ENCODE data around the gene SRGAP3. TPM values are rescaled to one million over a fixed set of nuclear protein-coding genes. Genes with fewer than 3 reads are reported as not detected.
A peak's percentile ranks its signal among the peaks of the same experiment; 100 is the strongest.

SRGAP3 gene
- total and polyA plus RNA-seq, 4 donors: 1.2 to 32.8 (median 7.3) TPM

GRCh38 chr3:9253327-9253726 is 3.9 kb upstream of the SRGAP3 start:
- Histone ChIP-seq H3K27me3 (ENCODE audit: control insufficient read depth in 3 of 3, insufficient read depth in 3 of 3, low read length in 2 of 3) (no peaks in the 10 kb centered on the region), H3K9me3 (ENCODE audit: control insufficient read depth in 4 of 4, insufficient read depth in 3 of 4, low read length in 3 of 4) (peaks cover 0 to 7% (median 1%) of the 10 kb centered on the region in 4 donors), H3K9ac (ENCODE audit: insufficient read depth in 1 of 2, low read length in 2 of 2) (no peak overlapping the region), H3K4me3 (no peak overlapping the region), H3K27ac (ENCODE audit: low read depth in 1 of 2, low read length in 1 of 2) (no peak overlapping the region), H3K36me3 (ENCODE audit: control insufficient read depth in 4 of 4, insufficient read depth in 4 of 4, low read length in 4 of 4) (no peaks in the 10 kb centered on the region), H3K4me1 (ENCODE audit: control insufficient read depth in 5 of 5, insufficient read depth in 5 of 5, low read length in 5 of 5) (peaks cover 0 to 11% (median 3%) of the 10 kb centered on the region in 5 donors)
- WGBS, 2 donors: 71 to 74% methylated on average over 7 of the region's 7 CpGs
- ATAC-seq (ENCODE audit: insufficient read depth, low FRiP score) (no peak), DNase-seq (peak in 2 of 3 donors; percentile 41 to 61)
- TF ChIP-seq CTCF (IDR thresholded peaks at IDR 0.05; ENCODE audit: control extremely low read depth, extremely low read depth): no peak

DNA sequence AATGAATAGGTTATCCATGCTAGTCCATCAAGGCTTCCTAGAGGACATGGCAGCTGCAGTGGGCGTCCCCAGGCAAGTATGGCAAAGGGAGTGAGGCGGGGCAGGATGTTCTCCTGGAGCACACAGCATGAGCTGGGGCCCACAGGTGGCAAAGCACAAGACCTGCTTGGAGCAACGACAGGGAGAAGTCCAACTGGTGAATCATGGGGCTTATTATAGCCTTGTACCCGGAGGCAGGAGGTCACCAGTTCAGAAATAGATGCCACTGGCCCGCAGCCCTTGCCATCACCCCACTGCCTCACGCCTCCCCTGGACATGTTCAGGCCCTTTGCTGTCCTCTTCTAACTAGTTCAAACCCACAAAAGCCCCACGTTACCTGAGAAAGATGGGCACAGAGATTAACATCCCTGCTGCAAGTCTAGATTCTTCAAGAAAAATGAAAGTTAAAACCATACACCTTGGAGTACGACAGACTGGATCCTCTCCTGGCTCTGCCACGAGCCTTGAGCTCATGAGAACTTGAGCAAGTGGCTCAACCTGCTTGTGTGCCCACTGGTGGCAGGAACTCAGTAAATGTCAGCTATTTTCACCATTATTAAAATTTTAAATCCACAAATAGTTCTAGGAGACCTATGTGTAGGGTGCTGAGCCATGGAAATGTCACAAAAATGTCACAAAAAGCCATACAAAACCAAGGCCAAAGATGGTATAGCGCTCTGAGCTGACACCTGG is 1.8 kb upstream of the SRGAP3 start:
- Histone ChIP-seq H3K27ac (ENCODE audit: low read depth in 1 of 2, low read length in 1 of 2) (peak overlapping the region in 1 of 2 donors; percentile 34), H3K9ac (ENCODE audit: insufficient read depth in 1 of 2, low read length in 2 of 2) (no peak overlapping the region), H3K9me3 (ENCODE audit: control insufficient read depth in 4 of 4, insufficient read depth in 3 of 4, low read length in 3 of 4) (peaks cover 0 to 7% (median 0%) of the 10 kb centered on the region in 4 donors), H3K4me1 (ENCODE audit: control insufficient read depth in 5 of 5, insufficient read depth in 5 of 5, low read length in 5 of 5) (peaks cover 2 to 30% (median 3%) of the 10 kb centered on the region in 5 donors), H3K4me3 (no peak overlapping the region), H3K36me3 (ENCODE audit: control insufficient read depth in 4 of 4, insufficient read depth in 4 of 4, low read length in 4 of 4) (no peaks in the 10 kb centered on the region), H3K27me3 (ENCODE audit: control insufficient read depth in 3 of 3, insufficient read depth in 3 of 3, low read length in 2 of 3) (no peaks in the 10 kb centered on the region)
- no peak for TF ChIP-seq CTCF (IDR thresholded peaks at IDR 0.05; ENCODE audit: control extremely low read depth, extremely low read depth)
- DNase-seq (no peak), ATAC-seq (ENCODE audit: insufficient read depth, low FRiP score) (no peak)
- 86 to 89% methylated on average over 10 of the region's 10 CpGs for WGBS, 2 donors

DNA sequence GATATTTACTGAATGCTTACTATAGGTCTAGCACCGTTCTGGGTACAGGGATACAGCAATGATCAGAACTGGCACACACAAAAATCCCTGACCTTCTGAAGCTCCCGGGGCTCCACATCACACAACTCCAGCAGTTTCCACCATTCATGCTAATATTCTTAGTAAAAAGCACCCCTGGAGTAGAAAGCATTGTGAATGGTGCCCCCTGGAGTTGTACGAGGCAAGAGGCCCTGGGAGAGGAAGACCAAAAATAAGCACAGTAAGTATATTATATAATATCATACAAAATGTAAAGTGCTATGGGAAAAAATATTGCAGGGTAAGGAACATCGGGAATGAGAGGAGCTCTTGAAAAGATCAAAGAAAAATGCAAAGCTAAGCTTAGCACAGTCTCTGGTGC is 790 bp upstream of the SRGAP3 start:
- no peak overlapping the region for H3K4me3 ChIP-seq
- H3K36me3 ChIP-seq (ENCODE audit: control insufficient read depth in 4 of 4, insufficient read depth in 4 of 4, low read length in 4 of 4): no peaks in the 10 kb centered on the region
- peak overlapping the region in 1 of 2 donors; percentile 26 for H3K9ac ChIP-seq (ENCODE audit: insufficient read depth in 1 of 2, low read length in 2 of 2)
- no peaks in the 10 kb centered on the region for H3K27me3 ChIP-seq (ENCODE audit: control insufficient read depth in 3 of 3, insufficient read depth in 3 of 3, low read length in 2 of 3)
- no peak for TF ChIP-seq CTCF (IDR thresholded peaks at IDR 0.05; ENCODE audit: control extremely low read depth, extremely low read depth)
- H3K9me3 ChIP-seq (ENCODE audit: control insufficient read depth in 4 of 4, insufficient read depth in 3 of 4, low read length in 3 of 4): peaks cover 0 to 3% (median 0%) of the 10 kb centered on the region in 4 donors
- DNase-seq: peak; percentile 25 to 59 (median 45)
- no peak for ATAC-seq (ENCODE audit: insufficient read depth, low FRiP score)
- H3K27ac ChIP-seq (ENCODE audit: low read depth in 1 of 2, low read length in 1 of 2): no peak overlapping the region
- 47 to 48% methylated on average over 4 of the region's 4 CpGs for WGBS, 2 donors
- peaks cover 2 to 31% (median 9%) of the 10 kb centered on the region in 5 donors for H3K4me1 ChIP-seq (ENCODE audit: control insufficient read depth in 5 of 5, insufficient read depth in 5 of 5, low read length in 5 of 5)

Measured in lung (tissue), 12 donors.